Trophoblast cell (in vitro differentiated cells and primary cell): ENCODE measurements around the gene SPATA33.
A peak's percentile ranks its signal among the peaks of the same experiment; 100 is the strongest.

Experiments used
- DNase-seq, 2 donors: peaks; one replicate each; pipeline ENCODE4 v3.0.0-alpha.2; 2016
- H2AFZ ChIP-seq: 2 replicates; pipeline ENCODE4 v1.6.1; 2013; ENCODE audit warnings: low read length, moderate library complexity, mild to moderate bottlenecking; ENCODE audit not compliant: insufficient read depth, poor library complexity
- H2AK5ac ChIP-seq: 2 replicates; pipeline ENCODE4 v1.6.1; 2013; ENCODE audit warnings: mild to moderate bottlenecking, low read length
- H2BK120ac ChIP-seq: 2 replicates; pipeline ENCODE4 v1.6.1; 2013; ENCODE audit warnings: low read length, mild to moderate bottlenecking, moderate library complexity; ENCODE audit not compliant: insufficient read depth, poor library complexity
- H2BK12ac ChIP-seq: 2 replicates; pipeline ENCODE4 v1.6.1; 2013; ENCODE audit warnings: mild to moderate bottlenecking, low read length, moderate library complexity
- H2BK5ac ChIP-seq: 2 replicates; pipeline ENCODE4 v1.6.1; 2013; ENCODE audit warnings: low read length, low read depth, moderate library complexity, mild to moderate bottlenecking; ENCODE audit not compliant: poor library complexity
- H3K14ac ChIP-seq: 2 replicates; pipeline ENCODE4 v1.6.1; 2013; ENCODE audit warnings: mild to moderate bottlenecking, low read length
- H3K18ac ChIP-seq: 2 replicates; pipeline ENCODE4 v1.6.1; 2013; ENCODE audit warnings: mild to moderate bottlenecking, low read length
- H3K23ac ChIP-seq: 2 replicates; pipeline ENCODE4 v1.6.1; 2013; ENCODE audit warnings: low read length
- H3K27ac ChIP-seq: 2 replicates; pipeline ENCODE4 v1.5.1; 2013; ENCODE audit warnings: low read depth, mild to moderate bottlenecking, inconsistent platforms, low read length, moderate library complexity
- H3K27me3 ChIP-seq: 2 replicates; pipeline ENCODE4 v1.6.1; 2013; ENCODE audit warnings: inconsistent platforms, mild to moderate bottlenecking, low read length, moderate library complexity; ENCODE audit not compliant: insufficient read depth
- H3K36me3 ChIP-seq, 2 experiments: 1 replicate in 1 of 2; 2 replicates in 1 of 2; pipeline ENCODE4 v1.6.1; 2013; ENCODE audit warnings: low read length in 2 of 2, mild to moderate bottlenecking in 2 of 2, moderate library complexity in 1 of 2; ENCODE audit not compliant: insufficient read depth in 2 of 2, control insufficient read depth in 1 of 2
- H3K4ac ChIP-seq: 2 replicates; pipeline ENCODE4 v1.6.1; 2013; ENCODE audit warnings: low read depth, mild to moderate bottlenecking, low read length, moderate library complexity
- H3K4me1 ChIP-seq, 2 experiments: 1 replicate in 1 of 2; 2 replicates in 1 of 2; pipeline ENCODE4 v1.6.1; 2013; ENCODE audit warnings: low read length in 2 of 2, mild to moderate bottlenecking in 2 of 2, moderate library complexity in 1 of 2; ENCODE audit not compliant: insufficient read depth in 2 of 2, control insufficient read depth in 1 of 2
- H3K4me2 ChIP-seq: 2 replicates; pipeline ENCODE4 v1.6.1; 2013; ENCODE audit warnings: inconsistent platforms, mild to moderate bottlenecking, low read length, moderate library complexity
- H3K4me3 ChIP-seq: 2 replicates; pipeline ENCODE4 v1.5.1; 2013; ENCODE audit warnings: mild to moderate bottlenecking, low read depth, low read length, inconsistent platforms
- H3K79me1 ChIP-seq: one replicate; pipeline ENCODE4 v1.6.1; 2013; ENCODE audit warnings: low read length
- H3K79me2 ChIP-seq: 2 replicates; pipeline ENCODE4 v1.6.1; 2013; ENCODE audit warnings: low read length, mild to moderate bottlenecking; ENCODE audit not compliant: control insufficient read depth, insufficient read depth, poor library complexity
- H3K9ac ChIP-seq: 2 replicates; pipeline ENCODE4 v1.6.1; 2013; ENCODE audit warnings: mild to moderate bottlenecking, low read length
- H3K9me3 ChIP-seq: 2 replicates; pipeline ENCODE4 v1.6.1; 2013; ENCODE audit warnings: low read depth, mild to moderate bottlenecking, control low read depth, inconsistent platforms, low read length; ENCODE audit not compliant: insufficient read depth
- H4K12ac ChIP-seq: 2 replicates; pipeline ENCODE4 v1.6.1; 2013; ENCODE audit warnings: low read depth, mild to moderate bottlenecking, low read length, moderate library complexity
- H4K8ac ChIP-seq: 2 replicates; pipeline ENCODE4 v1.6.1; 2013; ENCODE audit warnings: low read depth, mild to moderate bottlenecking, low read length, moderate library complexity
- H4K91ac ChIP-seq: one replicate; pipeline ENCODE4 v1.6.1; 2013; ENCODE audit warnings: low read depth, mild to moderate bottlenecking, low read length, moderate library complexity
- WGBS: extraction: QIAGEN DNeasy Blood & Tissue Kit; methylation state at CpG from one replicate; pipeline ENCODE4 v1.1.7; 2013; ENCODE audit warnings: missing lambda C conversion rate; ENCODE audit not compliant: insufficient read length, insufficient coverage; ENCODE audit errors: extremely low coverage; 5-methylcytosine and 5-hydroxymethylcytosine counted together

Gene SPATA33

GRCh38 chr16:89686520-89687091, 29.0 kb downstream of the SPATA33 start, which contains the start of gene CDK10:
Gene CDK10 (plus strand): TSS chr16:89686689. CDS start chr16:89686711, 22 bp downstream.
- Histone ChIP-seq H4K91ac (peak within 1 kb of the TSS; percentile 95), H3K9ac (peak within 1 kb of the TSS; percentile 99), H3K18ac (peak within 1 kb of the TSS; percentile 100), H2BK120ac (peak within 1 kb of the TSS; percentile 92), H3K36me3 (peaks cover 25 to 34% of the 10 kb centered on the region in 2 experiments), H2BK12ac (no peak within 1 kb of the TSS), H4K8ac (peak within 1 kb of the TSS; percentile 99), H3K27me3 (no peaks in the 10 kb centered on the region), H3K27ac (peak within 1 kb of the TSS; percentile 90), H2AFZ (peak within 1 kb of the TSS; percentile 95), H2BK5ac (peak within 1 kb of the TSS; percentile 97), H3K4me1 (peaks cover 6 to 7% of the 10 kb centered on the region in 2 experiments), H3K4me3 (peak within 1 kb of the TSS; percentile 88), H3K14ac (peak within 1 kb of the TSS; percentile 98), H4K12ac (peak within 1 kb of the TSS; percentile 96), H2AK5ac (peak within 1 kb of the TSS; percentile 93), H3K23ac (no peak within 1 kb of the TSS), H3K79me1 (peaks cover 6% of the 10 kb centered on the region), H3K4me2 (peak within 1 kb of the TSS; percentile 83), H3K4ac (peak within 1 kb of the TSS; percentile 93), H3K9me3 (peaks cover 13% of the 10 kb centered on the region), H3K79me2 (peaks cover 8% of the 10 kb centered on the region)
- WGBS: no CpG with 5 or more reads among the region's 67 CpGs
- DNase-seq: peak; percentile 91 to 98

GRCh38 chr16:89687092-89687940, 29.7 kb downstream of the SPATA33 start:
- WGBS: no CpG with 5 or more reads among the region's 42 CpGs
- Histone ChIP-seq H3K9me3 (peaks cover 13% of the 10 kb centered on the region), H3K27me3 (no peaks in the 10 kb centered on the region), H3K14ac (peak overlapping the region; percentile 95), H4K91ac (peak overlapping the region; percentile 66), H3K9ac (peak overlapping the region; percentile 86), H3K4ac (peak overlapping the region; percentile 93), H3K4me1 (peaks cover 6 to 7% of the 10 kb centered on the region in 2 experiments), H4K12ac (peak overlapping the region; percentile 89), H2BK12ac (no peak overlapping the region), H3K79me2 (peaks cover 8% of the 10 kb centered on the region), H2AFZ (peak overlapping the region; percentile 82), H2AK5ac (peak overlapping the region; percentile 93), H3K4me3 (peak overlapping the region; percentile 88), H3K23ac (no peak overlapping the region), H3K79me1 (peaks cover 6% of the 10 kb centered on the region), H4K8ac (peak overlapping the region; percentile 93), H2BK120ac (peak overlapping the region; percentile 61), H3K27ac (peak overlapping the region; percentile 90), H2BK5ac (peak overlapping the region; percentile 45), H3K18ac (peak overlapping the region; percentile 90), H3K36me3 (peaks cover 32 to 41% of the 10 kb centered on the region in 2 experiments), H3K4me2 (peak overlapping the region; percentile 83)
- DNase-seq: peak in 1 of 2 donors; percentile 9

DNA sequence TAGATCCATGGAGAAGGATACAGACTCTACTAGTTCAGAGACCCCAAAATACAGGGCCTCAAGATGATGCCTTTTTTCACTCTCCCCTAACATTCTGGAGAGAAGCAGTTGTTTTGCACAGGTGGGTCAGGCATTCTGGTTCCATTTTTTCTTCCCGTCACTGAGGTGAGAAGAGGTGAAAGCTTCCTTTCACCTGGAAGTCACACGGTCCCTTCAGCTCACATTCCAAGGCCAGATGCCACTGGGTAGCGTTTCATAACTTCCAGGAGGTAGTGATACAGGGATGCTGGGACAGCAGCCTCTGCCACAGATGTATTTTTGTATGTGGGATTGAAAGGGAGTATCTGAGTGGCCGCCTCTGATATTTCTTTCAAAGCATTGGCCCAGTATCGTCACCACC, 30.8 kb downstream of the SPATA33 start:
- H3K36me3 ChIP-seq: peaks cover 39 to 43% of the 10 kb centered on the region in 2 experiments
- no peak overlapping the region for H3K4ac ChIP-seq
- H2BK12ac ChIP-seq: no peak overlapping the region
- H3K9ac ChIP-seq: no peak overlapping the region
- no peaks in the 10 kb centered on the region for H3K27me3 ChIP-seq
- H4K91ac ChIP-seq: no peak overlapping the region
- peaks cover 6% of the 10 kb centered on the region for H3K79me1 ChIP-seq
- H3K79me2 ChIP-seq: peaks cover 8% of the 10 kb centered on the region
- peaks cover 6 to 7% of the 10 kb centered on the region in 2 experiments for H3K4me1 ChIP-seq
- DNase-seq: no peak
- H3K4me3 ChIP-seq: no peak overlapping the region
- no peak overlapping the region for H3K18ac ChIP-seq
- H3K14ac ChIP-seq: no peak overlapping the region
- H2AFZ ChIP-seq: no peak overlapping the region
- H2BK120ac ChIP-seq: no peak overlapping the region
- whole genome bisulfite sequencing: no CpG with 5 or more reads among the region's 5 CpGs
- H4K8ac ChIP-seq: no peak overlapping the region
- H2AK5ac ChIP-seq: no peak overlapping the region
- no peak overlapping the region for H2BK5ac ChIP-seq
- peaks cover 11% of the 10 kb centered on the region for H3K9me3 ChIP-seq
- no peak overlapping the region for H3K4me2 ChIP-seq
- H3K23ac ChIP-seq: no peak overlapping the region
- no peak overlapping the region for H4K12ac ChIP-seq
- H3K27ac ChIP-seq: no peak overlapping the region

- H3K36me3 ChIP-seq: peaks cover 43 to 50% of the 10 kb centered on the region in 2 experiments
- peaks cover 6% of the 10 kb centered on the region for H3K79me1 ChIP-seq
- H2AK5ac ChIP-seq: no peak overlapping the region
- no peak overlapping the region for H3K27ac ChIP-seq
- no peak overlapping the region for H3K4ac ChIP-seq
- H3K18ac ChIP-seq: no peak overlapping the region
- H3K4me1 ChIP-seq: peaks cover 6 to 7% of the 10 kb centered on the region in 2 experiments
- no peak overlapping the region for H3K4me2 ChIP-seq
- H3K27me3 ChIP-seq: no peaks in the 10 kb centered on the region
- WGBS: no CpG with 5 or more reads among the region's 13 CpGs
- no peak overlapping the region for H2BK5ac ChIP-seq
- H3K23ac ChIP-seq: no peak overlapping the region
- H3K14ac ChIP-seq: no peak overlapping the region
- H4K91ac ChIP-seq: no peak overlapping the region
- H2BK120ac ChIP-seq: no peak overlapping the region
- peaks cover 8% of the 10 kb centered on the region for H3K79me2 ChIP-seq
- DNase-seq: no peak
- peaks cover 12% of the 10 kb centered on the region for H3K9me3 ChIP-seq
- no peak overlapping the region for H4K8ac ChIP-seq
- H3K4me3 ChIP-seq: no peak overlapping the region
- no peak overlapping the region for H2BK12ac ChIP-seq
- no peak overlapping the region for H2AFZ ChIP-seq
- no peak overlapping the region for H4K12ac ChIP-seq
- no peak overlapping the region for H3K9ac ChIP-seq
Measured at GRCh38 chr16:89689142-89689541, 31.5 kb downstream of the SPATA33 start.
